ENCODE results near the gene TAS2R30. TPM values are rescaled to one million over a fixed set of nuclear protein-coding genes. Genes with fewer than 3 reads are reported as not detected.

Gene TAS2R30
- polyA plus RNA-seq, 1 donor = 0.07 TPM

GRCh38 chr12:11162502-11162901, 28.1 kb upstream of the TAS2R30 start:
- H3K36me3 ChIP-seq (ENCODE audit: control insufficient read depth, insufficient read depth, low read length) = peaks cover 11% of the 10 kb centered on the region
- no peak overlapping the region for H3K27ac ChIP-seq (ENCODE audit: low read length)
- H3K4me1 ChIP-seq (ENCODE audit: control insufficient read depth, insufficient read depth, low read length) = no peaks in the 10 kb centered on the region
- H3K4me3 ChIP-seq (ENCODE audit: low read length) = no peak overlapping the region
- H3K27me3 ChIP-seq (ENCODE audit: control insufficient read depth, insufficient read depth, low read length) = no peaks in the 10 kb centered on the region
- 100% methylated on average over 1 of the region's 1 CpG for WGBS (ENCODE audit: insufficient coverage, low lambda C conversion rate)
- H3K9me3 ChIP-seq (ENCODE audit: control insufficient read depth, low read depth, low read length) = no peaks in the 10 kb centered on the region
- DNase-seq = no peak

- H3K9me3 ChIP-seq (ENCODE audit: control insufficient read depth, low read depth, low read length) = peaks cover 4% of the 10 kb centered on the region
- DNase-seq = no peak
- no peak overlapping the region for H3K4me3 ChIP-seq (ENCODE audit: low read length)
- no peaks in the 10 kb centered on the region for H3K4me1 ChIP-seq (ENCODE audit: control insufficient read depth, insufficient read depth, low read length)
- H3K27me3 ChIP-seq (ENCODE audit: control insufficient read depth, insufficient read depth, low read length) = no peaks in the 10 kb centered on the region
- no peak overlapping the region for H3K27ac ChIP-seq (ENCODE audit: low read length)
- WGBS (ENCODE audit: insufficient coverage, low lambda C conversion rate) = 96% methylated on average over 4 of the region's 5 CpGs
- peaks cover 4% of the 10 kb centered on the region for H3K36me3 ChIP-seq (ENCODE audit: control insufficient read depth, insufficient read depth, low read length)
Observed at GRCh38 chr12:11158885-11159444, 24.5 kb upstream of the TAS2R30 start.

- Histone ChIP-seq H3K4me3 (ENCODE audit: low read length) (no peak overlapping the region), H3K9me3 (ENCODE audit: control insufficient read depth, low read depth, low read length) (peaks cover 4% of the 10 kb centered on the region), H3K4me1 (ENCODE audit: control insufficient read depth, insufficient read depth, low read length) (no peaks in the 10 kb centered on the region), H3K36me3 (ENCODE audit: control insufficient read depth, insufficient read depth, low read length) (peaks cover 2% of the 10 kb centered on the region), H3K27ac (ENCODE audit: low read length) (no peak overlapping the region), H3K27me3 (ENCODE audit: control insufficient read depth, insufficient read depth, low read length) (no peaks in the 10 kb centered on the region)
- no CpG with 5 or more reads among the region's 1 CpG for WGBS (ENCODE audit: insufficient coverage, low lambda C conversion rate)
- DNase-seq = no peak
Observed at GRCh38 chr12:11154400-11154925, 20.0 kb upstream of the TAS2R30 start.

- WGBS (ENCODE audit: insufficient coverage, low lambda C conversion rate) = no CpG with 5 or more reads among the region's 2 CpGs
- Histone ChIP-seq H3K9me3 (ENCODE audit: control insufficient read depth, low read depth, low read length) (peaks cover 4% of the 10 kb centered on the region), H3K4me3 (ENCODE audit: low read length) (no peak overlapping the region), H3K27ac (ENCODE audit: low read length) (no peak overlapping the region), H3K27me3 (ENCODE audit: control insufficient read depth, insufficient read depth, low read length) (no peaks in the 10 kb centered on the region), H3K4me1 (ENCODE audit: control insufficient read depth, insufficient read depth, low read length) (no peaks in the 10 kb centered on the region), H3K36me3 (ENCODE audit: control insufficient read depth, insufficient read depth, low read length) (peaks cover 2% of the 10 kb centered on the region)
- no peak for DNase-seq
Observed at GRCh38 chr12:11152725-11153124, 18.3 kb upstream of the TAS2R30 start.

- H3K4me1 ChIP-seq (ENCODE audit: control insufficient read depth, insufficient read depth, low read length) = no peaks in the 10 kb centered on the region
- H3K9me3 ChIP-seq (ENCODE audit: control insufficient read depth, low read depth, low read length) = peaks cover 5% of the 10 kb centered on the region
- H3K4me3 ChIP-seq (ENCODE audit: low read length) = no peak overlapping the region
- H3K27ac ChIP-seq (ENCODE audit: low read length) = no peak overlapping the region
- DNase-seq = no peak
- peaks cover 2% of the 10 kb centered on the region for H3K36me3 ChIP-seq (ENCODE audit: control insufficient read depth, insufficient read depth, low read length)
- WGBS (ENCODE audit: insufficient coverage, low lambda C conversion rate) = no CpG with 5 or more reads among the region's 1 CpG
- no peaks in the 10 kb centered on the region for H3K27me3 ChIP-seq (ENCODE audit: control insufficient read depth, insufficient read depth, low read length)
Observed at GRCh38 chr12:11150832-11151231, 16.4 kb upstream of the TAS2R30 start.

DNA sequence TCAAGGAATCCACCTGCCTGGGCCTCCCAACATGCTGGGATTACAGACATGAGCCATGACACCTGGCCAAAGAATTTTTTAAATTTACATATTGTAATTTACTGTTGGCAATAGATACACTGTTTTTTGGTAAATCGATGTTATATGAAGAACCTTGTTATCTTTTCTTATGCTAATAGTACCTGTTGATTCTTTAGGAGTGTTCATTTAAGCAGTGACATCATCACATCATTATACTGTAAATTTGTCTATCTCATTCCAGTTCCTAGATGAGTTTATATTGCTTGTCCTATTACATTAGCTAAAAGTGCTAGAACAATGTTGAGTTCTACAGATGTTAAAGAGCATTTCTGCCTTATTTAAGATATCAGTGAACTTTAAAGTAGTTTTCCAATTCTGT, 13.0 kb upstream of the TAS2R30 start:
- Histone ChIP-seq H3K4me1 (ENCODE audit: control insufficient read depth, insufficient read depth, low read length) (no peaks in the 10 kb centered on the region), H3K27ac (ENCODE audit: low read length) (no peak overlapping the region), H3K27me3 (ENCODE audit: control insufficient read depth, insufficient read depth, low read length) (no peaks in the 10 kb centered on the region), H3K36me3 (ENCODE audit: control insufficient read depth, insufficient read depth, low read length) (peaks cover 2% of the 10 kb centered on the region), H3K9me3 (ENCODE audit: control insufficient read depth, low read depth, low read length) (peaks cover 13% of the 10 kb centered on the region), H3K4me3 (ENCODE audit: low read length) (no peak overlapping the region)
- no peak for DNase-seq
- WGBS (ENCODE audit: insufficient coverage, low lambda C conversion rate) = no CpG with 5 or more reads among the region's 1 CpG

GRCh38 chr12:11144297-11144696, 9.9 kb upstream of the TAS2R30 start:
- WGBS (ENCODE audit: insufficient coverage, low lambda C conversion rate) = no CpG with 5 or more reads among the region's 5 CpGs
- Histone ChIP-seq H3K36me3 (ENCODE audit: control insufficient read depth, insufficient read depth, low read length) (peaks cover 3% of the 10 kb centered on the region), H3K9me3 (ENCODE audit: control insufficient read depth, low read depth, low read length) (peaks cover 13% of the 10 kb centered on the region), H3K4me3 (ENCODE audit: low read length) (no peak overlapping the region), H3K27me3 (ENCODE audit: control insufficient read depth, insufficient read depth, low read length) (no peaks in the 10 kb centered on the region), H3K27ac (ENCODE audit: low read length) (no peak overlapping the region), H3K4me1 (ENCODE audit: control insufficient read depth, insufficient read depth, low read length) (no peaks in the 10 kb centered on the region)
- DNase-seq = no peak

GRCh38 chr12:11143352-11143751, 8.9 kb upstream of the TAS2R30 start:
- no peak for DNase-seq
- H3K4me3 ChIP-seq (ENCODE audit: low read length) = no peak overlapping the region
- H3K27ac ChIP-seq (ENCODE audit: low read length) = no peak overlapping the region
- H3K9me3 ChIP-seq (ENCODE audit: control insufficient read depth, low read depth, low read length) = peaks cover 13% of the 10 kb centered on the region
- H3K27me3 ChIP-seq (ENCODE audit: control insufficient read depth, insufficient read depth, low read length) = no peaks in the 10 kb centered on the region
- 100% methylated on average over 1 of the region's 2 CpGs for WGBS (ENCODE audit: insufficient coverage, low lambda C conversion rate)
- H3K36me3 ChIP-seq (ENCODE audit: control insufficient read depth, insufficient read depth, low read length) = peaks cover 3% of the 10 kb centered on the region
- H3K4me1 ChIP-seq (ENCODE audit: control insufficient read depth, insufficient read depth, low read length) = no peaks in the 10 kb centered on the region

DNA sequence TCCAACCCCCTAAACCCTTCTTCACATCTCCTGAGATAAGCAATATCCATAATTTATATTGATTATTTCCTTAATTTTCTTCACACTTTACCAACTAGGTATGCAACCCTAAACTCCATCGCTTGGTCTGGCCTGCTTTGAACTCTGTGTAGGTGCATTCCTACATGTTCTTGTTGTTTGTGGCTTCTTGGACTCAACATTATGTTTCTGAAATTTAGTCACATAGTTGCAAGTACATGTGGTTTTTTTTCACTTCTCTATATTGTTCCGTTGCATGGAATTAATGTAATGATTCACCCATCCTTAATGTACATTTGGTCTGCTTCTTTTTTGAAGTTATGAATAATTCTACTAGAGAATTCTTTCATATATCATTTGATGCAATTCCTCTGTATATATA, 1.6 kb upstream of the TAS2R30 start:
- Histone ChIP-seq H3K4me1 (ENCODE audit: control insufficient read depth, insufficient read depth, low read length) (no peaks in the 10 kb centered on the region), H3K36me3 (ENCODE audit: control insufficient read depth, insufficient read depth, low read length) (no peaks in the 10 kb centered on the region), H3K9me3 (ENCODE audit: control insufficient read depth, low read depth, low read length) (no peaks in the 10 kb centered on the region), H3K27me3 (ENCODE audit: control insufficient read depth, insufficient read depth, low read length) (no peaks in the 10 kb centered on the region), H3K4me3 (ENCODE audit: low read length) (no peak overlapping the region), H3K27ac (ENCODE audit: low read length) (no peak overlapping the region)
- no peak for DNase-seq
- WGBS (ENCODE audit: insufficient coverage, low lambda C conversion rate) = 100% methylated on average over 1 of the region's 2 CpGs

DNA sequence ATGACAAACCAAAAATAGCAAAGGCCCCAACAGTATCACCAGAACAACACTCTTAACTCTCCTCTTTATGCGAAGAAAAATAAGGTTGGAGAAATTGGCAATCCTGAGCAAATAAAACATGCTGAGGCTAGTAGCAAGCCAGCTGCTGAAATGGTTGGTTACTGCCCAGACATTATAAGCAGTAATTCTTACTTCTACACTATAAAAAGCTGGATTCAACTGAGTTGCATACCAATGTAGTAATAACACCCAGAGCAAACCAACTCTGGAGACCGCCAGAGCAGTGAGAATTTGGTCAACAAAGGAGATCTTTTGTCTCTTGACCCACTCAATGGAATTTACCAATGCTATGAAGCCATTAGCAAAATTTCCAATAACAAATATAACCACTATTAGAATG, 628 bp downstream of the TAS2R30 start:
- no CpG with 5 or more reads among the region's 2 CpGs for WGBS (ENCODE audit: insufficient coverage, low lambda C conversion rate)
- no peak for DNase-seq
- peaks cover 4% of the 10 kb centered on the region for H3K36me3 ChIP-seq (ENCODE audit: control insufficient read depth, insufficient read depth, low read length)

GRCh38 chr12:11133162-11133561, 1.3 kb downstream of the TAS2R30 start:
- no peak for DNase-seq
- Histone ChIP-seq H3K4me1 (ENCODE audit: control insufficient read depth, insufficient read depth, low read length) (no peaks in the 10 kb centered on the region), H3K4me3 (ENCODE audit: low read length) (no peak overlapping the region), H3K9me3 (ENCODE audit: control insufficient read depth, low read depth, low read length) (no peaks in the 10 kb centered on the region), H3K27ac (ENCODE audit: low read length) (no peak overlapping the region), H3K27me3 (ENCODE audit: control insufficient read depth, insufficient read depth, low read length) (no peaks in the 10 kb centered on the region), H3K36me3 (ENCODE audit: control insufficient read depth, insufficient read depth, low read length) (peaks cover 4% of the 10 kb centered on the region)
- WGBS (ENCODE audit: insufficient coverage, low lambda C conversion rate) = no CpG with 5 or more reads among the region's 2 CpGs

More for the DNA sequence above, 628 bp downstream of the TAS2R30 start:
- no peak overlapping the region for H3K4me3 ChIP-seq (ENCODE audit: low read length)
- H3K9me3 ChIP-seq (ENCODE audit: control insufficient read depth, low read depth, low read length) = no peaks in the 10 kb centered on the region
- no peaks in the 10 kb centered on the region for H3K4me1 ChIP-seq (ENCODE audit: control insufficient read depth, insufficient read depth, low read length)
- no peaks in the 10 kb centered on the region for H3K27me3 ChIP-seq (ENCODE audit: control insufficient read depth, insufficient read depth, low read length)
- H3K27ac ChIP-seq (ENCODE audit: low read length) = no peak overlapping the region
